T-cell (primary cell): ENCODE data around the gene PSORS1C2. TPM values are rescaled to one million over a fixed set of nuclear protein-coding genes. Genes with fewer than 3 reads are reported as not detected.
"Not testable (repeated sequence)": the region's sequence is repeated elsewhere in the genome, so short reads cannot be mapped to it uniquely, and the experiment has no call there.

ENCODE experiments used
- ATAC-seq, 4 experiments: fragments of 200-7000 bp in 3 of 4; fragments of 150-1000 bp in 1 of 4; cut with Tn5 transposase; replicated peaks in 1 of 4; 1 replicate in 3 of 4; 2 replicates in 1 of 4; pipeline ENCODE4 v1.10.0; 2021; ENCODE audit warnings: moderate library complexity in 3 of 4, mild to moderate bottlenecking in 2 of 4, moderate number of reproducible peaks in 1 of 4
- CTCF ChIA-PET, 2 donors: fragments of 300-600 bp; sonication (Branson Sonifier 250); formaldehyde crosslinking; loops; one replicate each; lab custom pipeline; 2022; ENCODE audit warnings: antibody characterized with exemption in 2 of 2; lab: Charles Lee
- POLR2A ChIA-PET, 2 donors: fragments of 300-600 bp; sonication (Branson Sonifier 250); formaldehyde crosslinking; loops; one replicate each; lab custom pipeline; 2022; ENCODE audit warnings: antibody characterized with exemption in 2 of 2; lab: Charles Lee
- DNase-seq, 35 experiments: peaks; one replicate each; pipeline versions ENCODE4 v3.0.0 to v3.0.0-alpha.2; 2013 to 2023
- H3K27ac ChIP-seq: one replicate; pipeline ENCODE4 v1.5.1; 2013; ENCODE audit warnings: low read length
- H3K27me3 ChIP-seq, 2 experiments: replicated peaks in 1 of 2; 1 replicate in 1 of 2; 2 replicates in 1 of 2; pipeline versions ENCODE4 v1.6.1 to v1.7.0; 2013; ENCODE audit warnings: low read length in 1 of 2, mixed read lengths in 1 of 2; ENCODE audit not compliant: control insufficient read depth in 2 of 2, insufficient read depth in 2 of 2; ENCODE audit errors: extremely low read depth in 1 of 2
- H3K36me3 ChIP-seq, 2 donors: 1 replicate in 1 of 2; 2 replicates in 1 of 2; pipeline versions ENCODE4 v1.6.1 to v1.7.0; 2013; ENCODE audit warnings: low read length in 1 of 2; ENCODE audit not compliant: control insufficient read depth in 2 of 2, insufficient read depth in 1 of 2; ENCODE audit errors: extremely low read depth in 1 of 2
- H3K4me1 ChIP-seq, 2 experiments: 1 replicate in 1 of 2; 2 replicates in 1 of 2; pipeline versions ENCODE4 v1.6.1 to v1.7.0; 2013; ENCODE audit warnings: low read length in 2 of 2, mixed read lengths in 1 of 2; ENCODE audit not compliant: insufficient read depth in 2 of 2, control insufficient read depth in 1 of 2; ENCODE audit errors: extremely low read depth in 1 of 2
- H3K4me3 ChIP-seq, 2 donors: 1 replicate in 1 of 2; 2 replicates in 1 of 2; pipeline versions ENCODE4 v1.5.1 to v1.7.0; 2013; ENCODE audit warnings: mild to moderate bottlenecking in 2 of 2, low read length in 1 of 2, moderate library complexity in 1 of 2; ENCODE audit not compliant: control insufficient read depth in 1 of 2; ENCODE audit errors: extremely low read depth in 1 of 2
- H3K9me3 ChIP-seq: 2 replicates; pipeline ENCODE4 v1.7.0; 2013
- H3K27ac Mint-ChIP-seq, 2 donors: one replicate each; pipeline ENCODE4 v1.8.0; 2020 to 2021; ENCODE audit warnings: mild to moderate bottlenecking in 2 of 2, mixed read lengths in 2 of 2
- H3K27me3 Mint-ChIP-seq, 2 donors: one replicate each; pipeline ENCODE4 v1.8.0; 2021 to 2022; ENCODE audit warnings: mixed read lengths in 2 of 2
- H3K36me3 Mint-ChIP-seq: one replicate; pipeline ENCODE4 v1.8.0; 2021; ENCODE audit warnings: mixed read lengths
- H3K4me1 Mint-ChIP-seq, 3 donors: one replicate each; pipeline ENCODE4 v1.8.0; 2020 to 2022; ENCODE audit warnings: mixed read lengths in 3 of 3, mild to moderate bottlenecking in 1 of 3
- H3K4me3 Mint-ChIP-seq, 3 donors: one replicate each; pipeline ENCODE4 v1.8.0; 2020 to 2022; ENCODE audit warnings: mild to moderate bottlenecking in 3 of 3, mixed read lengths in 3 of 3, moderate library complexity in 3 of 3
- H3K9me3 Mint-ChIP-seq, 3 donors: one replicate each; pipeline ENCODE4 v1.8.0; 2020 to 2022; ENCODE audit warnings: mixed read lengths in 3 of 3
- WGBS: methylation state at CpG from one replicate; pipeline ENCODE4 v1.1.5; 2013; ENCODE audit warnings: missing lambda C conversion rate; ENCODE audit not compliant: insufficient coverage; 5-methylcytosine and 5-hydroxymethylcytosine counted together
- total RNA-seq, 35 experiments: library from RNA in 6 of 35; stranded (reverse) in 6 of 35; fragments of 120-200 nt in 1 of 35; gene quantifications; one replicate each; pipeline versions ENCODE4 v1.2.1 to v1.2.4 and lab custom pipeline; 2013 to 2026

PSORS1C2 gene
- total RNA-seq (not detected), total RNA-seq (lab: John Stamatoyannopoulos, UW) (0 to 0.10 (median 0) reads per million in 29 experiments)
- total RNA-seq (2013), result not detected

- Histone ChIP-seq H3K4me3 (peak within 1 kb of the TSS in 1 of 2 donors; percentile 7), H3K36me3 (peaks cover 0 to 3% of the 10 kb centered on the region in 2 donors), H3K4me1 (peaks cover 2 to 6% of the 10 kb centered on the region in 2 experiments), H3K9me3 (no peaks in the 10 kb centered on the region), H3K27ac (no peak within 1 kb of the TSS), H3K27me3 (peaks cover 0 to 4% of the 10 kb centered on the region in 2 experiments)
- no peaks in the 10 kb centered on the region for H3K9me3 Mint-ChIP-seq
- CTCF ChIA-PET, result interaction anchor here in 1 of 2 donors (0.8 to 1.7 kb wide), 3 partner anchors 10 to 226 kb away, joined by 3 to 5 read pairs (median 3); no protein-coding TSS in a partner anchor
- H3K4me3 Mint-ChIP-seq, result peak within 1 kb of the TSS in 1 of 3 donors; percentile 75
- no peaks in the 10 kb centered on the region for H3K27me3 Mint-ChIP-seq
- H3K36me3 Mint-ChIP-seq, result peaks cover 3% of the 10 kb centered on the region
- ATAC-seq (no peak), DNase-seq (no peak)
- H3K27ac Mint-ChIP-seq, result no peak within 1 kb of the TSS
- 81% methylated on average over 3 of the region's 4 CpGs for WGBS
- POLR2A ChIA-PET, result no interaction called here
- peaks cover 4 to 5% (median 4%) of the 10 kb centered on the region in 3 donors for H3K4me1 Mint-ChIP-seq
Measured at GRCh38 chr6:31138982-31139381, at the start of gene PSORS1C2. TSS of gene PSORS1C2 (minus strand) at chr6:31139066. CDS start at chr6:31139026, 40 bp downstream.

GRCh38 chr6:31187780-31188194, 48.9 kb upstream of the PSORS1C2 start:
- H3K9me3 Mint-ChIP-seq, result no peaks in the 10 kb centered on the region
- Histone ChIP-seq H3K4me1 (no peaks in the 10 kb centered on the region), H3K27me3 (no peaks in the 10 kb centered on the region), H3K4me3 (no peak overlapping the region), H3K27ac (no peak overlapping the region), H3K36me3 (no peaks in the 10 kb centered on the region), H3K9me3 (no peaks in the 10 kb centered on the region)
- POLR2A ChIA-PET, result no interaction called here
- DNase-seq, result no peak
- H3K4me1 Mint-ChIP-seq, result peaks cover 0 to 4% (median 0%) of the 10 kb centered on the region in 3 donors
- WGBS, result no CpG with 5 or more reads among the region's 5 CpGs
- CTCF ChIA-PET, result no interaction called here
- no peak for ATAC-seq
- H3K36me3 Mint-ChIP-seq, result no peaks in the 10 kb centered on the region
- no peak overlapping the region for H3K4me3 Mint-ChIP-seq
- no peaks in the 10 kb centered on the region for H3K27me3 Mint-ChIP-seq
- no peak overlapping the region for H3K27ac Mint-ChIP-seq

- Mint-ChIP-seq H3K9me3 (no peaks in the 10 kb centered on the region), H3K27me3 (no peaks in the 10 kb centered on the region), H3K4me3 (no peak overlapping the region), H3K36me3 (no peaks in the 10 kb centered on the region), H3K4me1 (peaks cover 0 to 2% (median 0%) of the 10 kb centered on the region in 3 donors), H3K27ac (no peak overlapping the region)
- CTCF ChIA-PET, result no interaction called here
- no peak for DNase-seq
- no peaks in the 10 kb centered on the region for H3K4me1 ChIP-seq
- H3K4me3 ChIP-seq, result no peak overlapping the region
- H3K36me3 ChIP-seq, result no peaks in the 10 kb centered on the region
- no peaks in the 10 kb centered on the region for H3K27me3 ChIP-seq
- POLR2A ChIA-PET, result no interaction called here
- H3K27ac ChIP-seq, result no peak overlapping the region
- H3K9me3 ChIP-seq, result no peaks in the 10 kb centered on the region
- WGBS, result 92% methylated on average over 17 of the region's 24 CpGs
- ATAC-seq, result no peak
Measured at GRCh38 chr6:31186052-31186734, 47.3 kb upstream of the PSORS1C2 start.

GRCh38 chr6:31185695-31186051, 46.8 kb upstream of the PSORS1C2 start:
- H3K9me3 ChIP-seq, H3K4me1 Mint-ChIP-seq, H3K4me1 ChIP-seq, H3K27me3 Mint-ChIP-seq, ATAC-seq, H3K9me3 Mint-ChIP-seq, H3K4me3 Mint-ChIP-seq, H3K36me3 ChIP-seq, H3K27ac Mint-ChIP-seq, H3K4me3 ChIP-seq, POLR2A ChIA-PET, DNase-seq, H3K36me3 Mint-ChIP-seq, CTCF ChIA-PET, H3K27ac ChIP-seq, H3K27me3 ChIP-seq: not testable (repeated sequence)
- WGBS, result 86% methylated on average over 2 of the region's 4 CpGs

GRCh38 chr6:31183859-31184258, 45.0 kb upstream of the PSORS1C2 start:
- H3K27ac ChIP-seq, H3K27me3 ChIP-seq, H3K27me3 Mint-ChIP-seq, H3K9me3 Mint-ChIP-seq, H3K36me3 ChIP-seq, H3K36me3 Mint-ChIP-seq, DNase-seq, H3K4me3 ChIP-seq, H3K9me3 ChIP-seq, ATAC-seq, H3K4me1 ChIP-seq, CTCF ChIA-PET, H3K27ac Mint-ChIP-seq, H3K4me3 Mint-ChIP-seq, POLR2A ChIA-PET: not testable (repeated sequence)
- H3K4me1 Mint-ChIP-seq, result peaks cover 2 to 17% (median 13%) of the 10 kb centered on the region in 3 donors
- WGBS, result 100% methylated on average over 2 of the region's 6 CpGs

- WGBS, result no CpG with 5 or more reads among the region's 2 CpGs
- POLR2A ChIA-PET, H3K9me3 Mint-ChIP-seq, H3K27me3 ChIP-seq, H3K27ac Mint-ChIP-seq, H3K36me3 ChIP-seq, H3K4me3 Mint-ChIP-seq, CTCF ChIA-PET, H3K27me3 Mint-ChIP-seq, DNase-seq, H3K27ac ChIP-seq, H3K4me3 ChIP-seq, ATAC-seq, H3K9me3 ChIP-seq, H3K36me3 Mint-ChIP-seq: not testable (repeated sequence)
- peaks cover 6 to 23% (median 14%) of the 10 kb centered on the region in 3 donors for H3K4me1 Mint-ChIP-seq
- peaks cover 0 to 11% of the 10 kb centered on the region in 2 experiments for H3K4me1 ChIP-seq
Measured at GRCh38 chr6:31183287-31183686, 44.4 kb upstream of the PSORS1C2 start.
